Measurements from ENCODE around the gene PPP1R2.

Gene PPP1R2

DNA sequence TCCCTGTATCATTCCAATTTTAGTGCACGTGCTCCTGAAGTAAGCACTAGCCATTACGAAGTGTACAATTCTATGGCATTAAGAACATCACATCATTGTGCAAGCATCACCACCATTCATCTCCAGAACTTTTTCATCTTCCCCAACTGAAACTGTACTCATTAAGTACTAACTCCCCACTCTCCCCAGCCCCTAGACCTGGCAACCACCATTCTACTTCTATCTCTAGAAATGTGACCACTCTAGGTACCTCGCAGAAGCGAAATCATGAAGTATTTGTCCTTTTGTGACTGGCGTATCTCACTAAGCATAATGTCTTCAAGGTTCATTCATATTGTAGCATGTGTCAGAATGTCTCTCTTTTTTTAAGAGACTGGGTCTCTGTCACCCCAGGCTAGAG, 11.4 kb downstream of the PPP1R2 start:
- no peak for TF ChIP-seq EGR1 (IDR thresholded peaks at IDR 0.05)
- TF ChIP-seq RAD21 (IDR thresholded peaks at IDR 0.05; ENCODE audit: low read depth): no peak
- TF ChIP-seq, protein P1, sequence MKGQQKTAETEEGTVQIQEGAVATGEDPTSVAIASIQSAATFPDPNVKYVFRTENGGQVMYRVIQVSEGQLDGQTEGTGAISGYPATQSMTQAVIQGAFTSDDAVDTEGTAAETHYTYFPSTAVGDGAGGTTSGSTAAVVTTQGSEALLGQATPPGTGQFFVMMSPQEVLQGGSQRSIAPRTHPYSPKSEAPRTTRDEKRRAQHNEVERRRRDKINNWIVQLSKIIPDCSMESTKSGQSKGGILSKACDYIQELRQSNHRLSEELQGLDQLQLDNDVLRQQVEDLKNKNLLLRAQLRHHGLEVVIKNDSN (IDR thresholded peaks at IDR 0.05): no peak
- TF ChIP-seq ZBTB7A (IDR thresholded peaks at IDR 0.05; ENCODE audit: low read depth): no peak

DNA sequence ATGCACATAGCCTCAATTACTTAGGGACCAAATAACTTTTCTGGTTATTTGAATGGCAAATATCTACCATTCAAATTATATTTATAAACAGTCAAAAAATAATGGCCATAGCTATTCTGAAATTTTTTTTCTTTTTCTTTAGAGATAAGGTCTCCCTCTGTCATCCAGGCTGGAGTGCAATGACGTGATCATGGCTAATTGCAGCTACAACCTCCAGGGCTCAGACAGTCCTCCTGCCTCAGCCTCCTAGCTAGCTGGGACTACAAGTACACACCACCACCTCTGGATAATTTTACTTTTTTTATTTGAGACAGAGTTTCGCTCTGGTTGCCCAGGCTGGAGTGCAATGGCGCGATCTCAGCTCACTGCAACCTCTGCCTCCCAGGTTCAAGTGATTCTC, 16.6 kb downstream of the PPP1R2 start:
- TF ChIP-seq YY1 (IDR thresholded peaks at IDR 0.05; ENCODE audit: low read depth) (no peak), TCF12 (IDR thresholded peaks at IDR 0.05; ENCODE audit: low read depth) (no peak), CREB1 (IDR thresholded peaks at IDR 0.05; ENCODE audit: low read depth) (no peak), TEAD4 (IDR thresholded peaks at IDR 0.05) (no peak), ZBTB7A (IDR thresholded peaks at IDR 0.05; ENCODE audit: low read depth) (no peak), RAD21 (IDR thresholded peaks at IDR 0.05; ENCODE audit: low read depth) (no peak)
- TF ChIP-seq, protein P2, sequence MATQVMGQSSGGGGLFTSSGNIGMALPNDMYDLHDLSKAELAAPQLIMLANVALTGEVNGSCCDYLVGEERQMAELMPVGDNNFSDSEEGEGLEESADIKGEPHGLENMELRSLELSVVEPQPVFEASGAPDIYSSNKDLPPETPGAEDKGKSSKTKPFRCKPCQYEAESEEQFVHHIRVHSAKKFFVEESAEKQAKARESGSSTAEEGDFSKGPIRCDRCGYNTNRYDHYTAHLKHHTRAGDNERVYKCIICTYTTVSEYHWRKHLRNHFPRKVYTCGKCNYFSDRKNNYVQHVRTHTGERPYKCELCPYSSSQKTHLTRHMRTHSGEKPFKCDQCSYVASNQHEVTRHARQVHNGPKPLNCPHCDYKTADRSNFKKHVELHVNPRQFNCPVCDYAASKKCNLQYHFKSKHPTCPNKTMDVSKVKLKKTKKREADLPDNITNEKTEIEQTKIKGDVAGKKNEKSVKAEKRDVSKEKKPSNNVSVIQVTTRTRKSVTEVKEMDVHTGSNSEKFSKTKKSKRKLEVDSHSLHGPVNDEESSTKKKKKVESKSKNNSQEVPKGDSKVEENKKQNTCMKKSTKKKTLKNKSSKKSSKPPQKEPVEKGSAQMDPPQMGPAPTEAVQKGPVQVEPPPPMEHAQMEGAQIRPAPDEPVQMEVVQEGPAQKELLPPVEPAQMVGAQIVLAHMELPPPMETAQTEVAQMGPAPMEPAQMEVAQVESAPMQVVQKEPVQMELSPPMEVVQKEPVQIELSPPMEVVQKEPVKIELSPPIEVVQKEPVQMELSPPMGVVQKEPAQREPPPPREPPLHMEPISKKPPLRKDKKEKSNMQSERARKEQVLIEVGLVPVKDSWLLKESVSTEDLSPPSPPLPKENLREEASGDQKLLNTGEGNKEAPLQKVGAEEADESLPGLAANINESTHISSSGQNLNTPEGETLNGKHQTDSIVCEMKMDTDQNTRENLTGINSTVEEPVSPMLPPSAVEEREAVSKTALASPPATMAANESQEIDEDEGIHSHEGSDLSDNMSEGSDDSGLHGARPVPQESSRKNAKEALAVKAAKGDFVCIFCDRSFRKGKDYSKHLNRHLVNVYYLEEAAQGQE (IDR thresholded peaks at IDR 0.05; ENCODE audit: low read depth): no peak

DNA sequence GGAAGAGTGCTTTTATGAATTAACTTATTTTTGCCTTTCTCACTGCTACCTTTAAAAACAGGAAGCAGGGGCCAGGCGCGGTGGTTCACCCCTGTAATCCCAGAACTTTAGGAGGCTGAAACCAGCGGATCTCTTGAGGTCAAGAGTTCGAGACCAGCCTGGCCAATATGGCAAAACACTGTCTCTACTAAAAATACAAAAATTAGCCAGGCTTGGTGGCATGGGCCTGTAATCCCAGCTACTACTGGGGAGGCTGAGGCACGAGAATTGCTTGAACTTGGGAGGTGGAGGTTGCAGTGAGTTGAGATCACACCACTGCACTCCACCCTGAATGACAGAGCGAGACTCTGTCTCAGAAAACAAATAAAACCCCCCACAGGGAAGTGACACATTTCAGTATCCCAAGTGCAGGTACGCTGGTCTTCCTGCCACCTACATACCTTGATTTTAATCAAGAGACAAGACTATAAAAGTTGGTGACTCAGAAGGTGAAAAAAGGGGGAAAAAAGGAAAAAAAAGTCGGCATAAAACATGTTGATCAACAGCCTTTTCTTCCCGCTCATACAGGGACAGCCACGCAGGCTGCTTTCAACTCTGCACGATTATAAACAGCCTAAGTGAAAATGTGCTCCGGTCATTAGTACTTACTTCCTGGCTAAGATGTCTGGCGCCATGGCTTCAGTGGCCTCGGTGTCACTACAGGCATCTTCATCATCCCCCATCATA, 18.8 kb downstream of the PPP1R2 start:
- TF ChIP-seq, protein P1 (IDR thresholded peaks at IDR 0.05): no peak
- TF ChIP-seq EP300 (IDR thresholded peaks at IDR 0.05; ENCODE audit: borderline replicate concordance) (no peak), CREB1 (IDR thresholded peaks at IDR 0.05; ENCODE audit: low read depth) (no peak), RAD21 (IDR thresholded peaks at IDR 0.05; ENCODE audit: low read depth) (no peak), TCF12 (IDR thresholded peaks at IDR 0.05; ENCODE audit: low read depth) (no peak), CEBPB (IDR thresholded peaks at IDR 0.05) (no peak), NFIC (IDR thresholded peaks at IDR 0.05) (no peak), EGR1 (IDR thresholded peaks at IDR 0.05) (no peak), TEAD4 (IDR thresholded peaks at IDR 0.05) (no peak), ZBTB7A (IDR thresholded peaks at IDR 0.05; ENCODE audit: low read depth) (no peak), YY1 (IDR thresholded peaks at IDR 0.05; ENCODE audit: low read depth) (no peak), TAF1 (IDR thresholded peaks at IDR 0.05; ENCODE audit: low read depth) (no peak), FOXM1 (IDR thresholded peaks at IDR 0.05; ENCODE audit: borderline replicate concordance, low read depth) (no peak)
- TF ChIP-seq, protein P3, sequence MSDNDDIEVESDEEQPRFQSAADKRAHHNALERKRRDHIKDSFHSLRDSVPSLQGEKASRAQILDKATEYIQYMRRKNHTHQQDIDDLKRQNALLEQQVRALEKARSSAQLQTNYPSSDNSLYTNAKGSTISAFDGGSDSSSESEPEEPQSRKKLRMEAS (IDR thresholded peaks at IDR 0.05): no peak
- TF ChIP-seq, protein P2 (IDR thresholded peaks at IDR 0.05; ENCODE audit: low read depth): no peak

DNA sequence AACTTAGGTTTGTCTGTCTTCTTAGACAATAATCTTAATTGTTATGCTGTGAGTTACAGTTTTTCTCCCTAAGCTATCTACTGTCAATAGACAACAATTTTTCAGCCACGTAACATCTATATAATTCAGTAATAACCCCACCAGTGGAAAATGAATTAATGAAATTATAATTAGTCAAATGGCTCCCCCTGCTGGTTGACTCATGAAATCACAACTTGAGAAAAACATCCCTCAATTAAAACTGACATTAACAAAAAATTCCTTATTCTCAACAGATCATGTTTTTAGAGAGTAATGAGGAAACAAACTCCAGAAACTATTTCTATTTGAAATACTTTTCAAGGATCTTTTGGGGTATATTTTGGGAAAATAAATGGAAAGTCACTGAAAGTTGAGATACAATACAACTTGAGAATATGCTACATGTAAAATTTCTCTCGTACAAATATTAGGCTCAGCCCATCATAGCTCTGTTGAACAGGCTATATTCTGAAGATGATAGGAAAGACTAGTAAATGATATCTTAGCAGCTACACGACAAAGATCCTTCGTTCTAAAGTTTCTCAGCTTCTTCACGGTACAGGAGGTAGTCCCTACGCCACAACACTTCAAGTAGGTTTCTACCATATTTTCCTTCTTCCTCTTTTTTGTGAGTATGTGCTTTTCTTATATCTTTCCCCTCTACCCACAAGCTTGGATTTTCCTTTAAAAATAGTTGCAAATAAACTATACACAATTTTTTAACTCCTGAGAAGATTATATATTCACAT, 20.7 kb downstream of the PPP1R2 start:
- TF ChIP-seq RAD21 (IDR thresholded peaks at IDR 0.05; ENCODE audit: low read depth): peak; percentile 78
- TF ChIP-seq TAF1 (IDR thresholded peaks at IDR 0.05; ENCODE audit: low read depth): no peak
- no peak for TF ChIP-seq CEBPB (IDR thresholded peaks at IDR 0.05)
- no peak for TF ChIP-seq EP300 (IDR thresholded peaks at IDR 0.05; ENCODE audit: borderline replicate concordance)

DNA sequence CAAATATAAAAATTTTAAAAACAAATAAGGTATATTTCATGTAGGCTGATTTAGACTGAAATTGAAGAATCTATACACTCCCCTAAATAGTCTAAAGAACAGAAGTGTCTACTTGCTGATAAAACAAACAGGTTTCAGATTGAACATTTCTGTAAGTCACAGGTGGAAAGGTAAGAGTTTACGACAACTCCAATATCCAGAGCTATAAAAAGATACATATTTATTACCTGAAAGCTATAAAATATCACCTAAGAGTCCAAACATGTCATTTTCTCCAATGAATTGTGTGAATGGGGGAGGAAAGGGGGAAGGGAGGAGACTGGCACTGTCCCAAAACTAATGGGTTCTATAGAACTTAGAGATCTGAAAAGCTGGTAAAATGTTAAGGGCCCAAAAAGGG, 26.1 kb downstream of the PPP1R2 start:
- no peak for TF ChIP-seq FOXM1 (IDR thresholded peaks at IDR 0.05; ENCODE audit: borderline replicate concordance, low read depth)
- no peak for TF ChIP-seq CEBPB (IDR thresholded peaks at IDR 0.05)

DNA sequence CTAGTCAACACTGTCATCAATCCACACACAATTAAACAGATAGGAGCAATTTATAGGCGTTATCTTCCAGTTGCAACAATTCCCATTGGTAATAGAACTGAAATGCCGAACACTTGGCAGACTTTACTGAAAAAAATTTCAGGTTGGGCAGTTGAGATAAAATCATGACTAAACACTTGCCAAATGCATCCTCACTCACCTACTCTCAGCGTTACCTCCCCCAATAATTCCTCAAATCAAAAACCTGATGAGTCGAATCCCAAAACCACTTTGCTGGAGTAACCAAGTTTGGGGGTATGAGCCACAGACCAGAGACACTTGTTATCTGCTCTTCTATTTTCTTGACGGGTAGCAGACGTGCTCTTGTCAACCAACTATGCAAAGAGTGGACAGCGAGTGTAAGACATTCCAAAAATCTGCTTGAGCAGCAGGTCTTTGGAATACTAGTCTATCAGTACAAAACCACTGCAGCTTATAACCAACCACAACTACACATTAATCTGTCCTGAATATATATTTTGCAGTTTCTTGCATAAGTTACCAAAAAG, 30.3 kb downstream of the PPP1R2 start:
- TF ChIP-seq NFIC (IDR thresholded peaks at IDR 0.05) (no peak), EP300 (IDR thresholded peaks at IDR 0.05; ENCODE audit: borderline replicate concordance) (no peak), EGR1 (IDR thresholded peaks at IDR 0.05) (no peak), CEBPB (IDR thresholded peaks at IDR 0.05) (no peak), RAD21 (IDR thresholded peaks at IDR 0.05; ENCODE audit: low read depth) (no peak), YY1 (IDR thresholded peaks at IDR 0.05; ENCODE audit: low read depth) (no peak), ZBTB7A (IDR thresholded peaks at IDR 0.05; ENCODE audit: low read depth) (no peak), FOXM1 (IDR thresholded peaks at IDR 0.05; ENCODE audit: borderline replicate concordance, low read depth) (no peak), TEAD4 (IDR thresholded peaks at IDR 0.05) (no peak)
- TF ChIP-seq, protein P3 (IDR thresholded peaks at IDR 0.05): no peak
